ENCODE results near the gene RASL12.

The RASL12 gene

DNA sequence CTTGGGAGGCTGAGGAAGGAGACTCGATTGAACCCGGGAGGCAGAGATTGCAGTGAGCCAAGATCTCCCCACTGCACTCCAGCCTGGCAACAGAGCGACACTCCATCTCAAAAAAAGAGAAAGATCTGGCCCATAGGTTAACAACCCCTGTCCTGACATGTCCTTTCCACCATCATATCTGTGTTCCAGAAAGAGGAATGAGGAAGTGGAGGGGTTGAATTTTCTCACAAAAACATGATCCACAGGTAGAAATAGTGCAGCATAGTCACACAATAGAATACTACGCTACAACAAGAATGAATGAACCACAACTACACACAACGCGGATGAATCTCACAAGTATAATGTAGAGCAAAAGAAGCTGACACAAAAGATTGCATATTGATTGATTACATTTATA lies 27.3 kb downstream of the RASL12 start:
- no peak for TF ChIP-seq GATA2 (IDR thresholded peaks at IDR 0.05; ENCODE audit: low read depth, low read length)

DNA sequence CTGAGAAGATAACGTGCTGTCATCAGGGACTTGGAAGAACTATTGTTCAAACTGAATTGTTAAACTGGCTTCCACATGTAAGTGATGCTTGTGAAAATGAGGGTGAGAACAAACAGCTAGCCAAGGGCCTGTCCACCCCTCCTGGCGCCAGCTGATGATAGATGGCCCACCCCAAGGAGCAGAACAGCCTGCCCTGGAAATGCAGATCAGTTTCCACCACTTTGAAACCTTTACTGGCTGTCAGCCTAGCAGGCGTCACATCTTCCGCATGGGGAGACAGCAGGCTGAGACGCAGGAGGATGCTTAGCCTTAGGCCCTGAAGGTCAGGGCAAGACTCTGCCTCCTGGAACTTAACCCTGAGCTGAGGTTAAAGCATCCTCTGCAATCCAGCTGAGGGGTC lies 29.0 kb downstream of the RASL12 start:
- no peak for TF ChIP-seq GATA3 (IDR thresholded peaks at IDR 0.05; ENCODE audit: low read depth, low read length)
- no peak for TF ChIP-seq GATA2 (IDR thresholded peaks at IDR 0.05; ENCODE audit: low read depth, low read length)

DNA sequence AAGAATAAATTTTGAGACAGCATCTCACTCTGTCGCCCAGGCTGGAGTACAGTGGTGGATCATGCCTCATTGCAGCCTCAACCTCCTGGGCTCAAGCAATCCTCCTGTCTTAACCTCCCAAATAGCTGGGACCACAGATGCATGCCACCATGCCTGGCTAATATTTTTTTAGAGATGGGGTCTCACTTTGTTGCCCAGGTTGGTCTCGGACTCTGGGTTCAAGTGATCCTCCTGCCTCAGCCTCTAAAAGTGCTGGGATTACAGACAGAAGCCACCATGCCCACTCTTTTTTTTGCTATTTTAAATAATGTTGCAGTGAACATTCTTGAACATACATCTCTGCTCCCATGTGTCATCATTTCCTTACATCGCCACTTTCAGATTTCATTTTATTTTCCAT lies 29.4 kb downstream of the RASL12 start:
- TF ChIP-seq GATA2 (IDR thresholded peaks at IDR 0.05; ENCODE audit: low read depth, low read length), result no peak
- TF ChIP-seq GATA3 (IDR thresholded peaks at IDR 0.05; ENCODE audit: low read depth, low read length), result no peak

DNA sequence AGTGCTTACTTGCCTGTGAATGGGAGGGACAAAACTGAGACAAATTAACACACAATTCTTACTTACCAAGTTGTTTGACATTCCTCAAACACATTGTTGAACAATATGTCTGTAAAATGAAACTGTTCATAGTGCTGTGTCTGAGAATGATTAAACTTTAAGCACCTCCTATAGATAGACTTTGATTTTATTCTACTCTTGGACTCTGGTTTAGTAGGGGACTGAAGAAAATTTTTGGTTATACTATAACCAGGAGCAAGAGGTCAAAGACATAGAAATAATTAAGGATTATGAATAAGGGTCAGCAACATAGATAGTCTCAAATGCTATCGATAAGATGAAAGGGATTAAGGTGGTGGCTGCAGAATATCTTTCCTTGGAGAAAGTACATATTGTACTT lies 30.5 kb downstream of the RASL12 start:
- no peak for TF ChIP-seq GATA2 (IDR thresholded peaks at IDR 0.05; ENCODE audit: low read depth, low read length)
- TF ChIP-seq GATA3 (IDR thresholded peaks at IDR 0.05; ENCODE audit: low read depth, low read length), result no peak

DNA sequence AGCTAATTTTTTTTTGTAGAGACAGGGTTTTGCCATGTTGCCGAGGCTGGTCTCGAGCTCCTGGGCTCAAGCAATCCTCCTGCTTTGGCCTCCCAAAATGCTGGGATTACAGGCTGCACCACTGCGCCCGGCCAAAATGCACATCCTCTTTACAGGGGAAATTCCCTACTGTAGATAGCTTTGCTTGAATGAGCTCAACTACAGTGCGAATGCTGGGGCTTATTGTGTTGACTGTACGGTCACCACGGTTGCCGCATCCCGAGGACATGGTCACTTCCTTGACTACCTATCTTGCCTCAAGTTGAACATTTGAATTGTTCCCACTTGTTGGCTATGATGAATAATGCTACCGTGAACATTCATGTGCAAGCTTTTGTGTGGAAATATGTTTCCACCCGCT lies 33.1 kb downstream of the RASL12 start:
- TF ChIP-seq GATA2 (IDR thresholded peaks at IDR 0.05; ENCODE audit: low read depth, low read length) (no peak), GATA3 (IDR thresholded peaks at IDR 0.05; ENCODE audit: low read depth, low read length) (no peak)

DNA sequence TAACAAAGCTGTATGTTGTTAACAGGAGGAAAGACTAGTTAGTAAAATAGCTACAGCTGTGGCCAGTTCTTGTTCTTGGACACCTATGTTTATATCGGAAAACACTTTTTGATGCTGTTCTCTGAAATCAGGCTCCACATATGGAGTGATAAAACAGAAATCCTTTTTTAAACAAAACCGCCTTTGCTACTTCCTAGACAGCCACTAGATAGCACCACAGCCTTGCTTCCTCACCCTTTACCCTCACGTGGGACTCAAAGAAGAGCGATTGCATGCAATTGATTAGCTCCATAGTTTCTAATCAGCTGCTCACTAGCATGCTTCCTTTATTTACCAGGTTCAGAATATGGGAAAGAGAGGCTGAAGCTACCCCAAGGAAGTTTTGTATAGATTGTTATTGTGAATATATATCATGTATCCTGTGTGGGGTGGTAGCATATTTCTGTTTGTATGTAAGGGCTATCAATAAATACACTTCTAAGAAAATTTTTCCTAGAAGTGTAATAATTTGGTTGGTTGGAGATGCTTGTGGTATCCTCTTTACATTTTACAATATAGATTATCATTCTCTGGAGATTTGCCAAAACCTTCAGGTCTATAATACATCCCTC lies 34.0 kb downstream of the RASL12 start:
- no peak for TF ChIP-seq GATA2 (IDR thresholded peaks at IDR 0.05; ENCODE audit: low read depth, low read length)
- TF ChIP-seq GATA3 (IDR thresholded peaks at IDR 0.05; ENCODE audit: low read depth, low read length), result no peak

DNA sequence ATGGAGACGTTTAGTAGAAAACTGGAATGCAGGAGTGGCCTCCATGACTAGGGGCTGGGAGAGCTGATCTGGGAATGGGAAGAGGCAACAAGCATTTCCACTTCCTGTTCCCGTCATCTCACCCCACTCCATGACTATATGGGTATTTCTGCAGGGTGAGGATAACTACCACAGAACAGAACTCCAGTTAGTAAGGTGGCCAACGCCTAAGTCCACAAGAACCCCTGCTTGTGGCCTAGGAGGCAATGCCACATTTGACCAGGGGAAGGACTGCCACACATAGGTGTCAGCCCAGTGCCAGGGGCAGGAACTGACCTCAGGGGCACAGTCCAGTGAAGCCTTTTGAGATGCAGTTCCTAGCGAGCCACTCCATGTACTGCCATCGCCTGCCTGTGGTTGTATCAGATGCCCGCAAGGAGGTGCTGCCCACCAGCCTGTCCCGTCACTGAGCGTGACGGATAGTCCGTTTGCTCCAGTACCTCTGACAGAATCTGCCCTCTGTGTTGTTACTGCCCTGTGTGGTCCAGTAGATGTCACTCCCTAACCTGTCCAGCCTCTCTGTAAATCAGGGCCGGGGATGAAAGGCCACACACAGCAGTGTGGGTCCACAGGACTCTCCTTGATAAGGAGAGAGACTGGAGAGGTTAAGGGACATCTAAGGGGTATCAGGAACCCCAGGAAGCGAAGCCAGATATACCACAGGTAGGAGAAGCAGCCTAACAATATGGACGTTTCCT lies 34.8 kb downstream of the RASL12 start:
- TF ChIP-seq GATA2 (IDR thresholded peaks at IDR 0.05; ENCODE audit: low read depth, low read length) (no peak), GATA3 (IDR thresholded peaks at IDR 0.05; ENCODE audit: low read depth, low read length) (no peak)

DNA sequence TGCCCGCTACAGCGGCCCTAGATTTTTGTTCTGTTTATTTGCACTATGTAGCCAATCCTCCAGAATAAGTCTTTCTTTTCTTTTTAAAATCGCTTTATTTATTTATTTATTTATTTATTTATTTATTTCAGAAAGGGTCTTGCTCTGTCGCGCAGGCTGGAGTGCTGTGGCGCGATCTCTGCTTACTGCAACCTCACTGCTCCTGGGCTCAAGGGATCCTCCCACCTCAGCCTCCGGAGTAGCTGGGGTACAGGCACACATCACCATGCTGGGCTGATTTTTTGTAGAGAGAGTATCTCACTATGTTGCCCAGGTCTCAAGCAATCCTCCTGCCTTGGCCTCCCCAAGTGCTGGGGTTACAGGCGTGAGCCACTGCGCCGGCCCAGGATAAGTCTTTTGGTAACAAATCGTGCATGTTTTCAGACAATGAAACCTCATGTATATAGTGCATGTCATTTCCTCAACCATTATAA lies 38.0 kb downstream of the RASL12 start:
- TF ChIP-seq GATA3 (IDR thresholded peaks at IDR 0.05; ENCODE audit: low read depth, low read length), result no peak
- no peak for TF ChIP-seq GATA2 (IDR thresholded peaks at IDR 0.05; ENCODE audit: low read depth, low read length)

DNA sequence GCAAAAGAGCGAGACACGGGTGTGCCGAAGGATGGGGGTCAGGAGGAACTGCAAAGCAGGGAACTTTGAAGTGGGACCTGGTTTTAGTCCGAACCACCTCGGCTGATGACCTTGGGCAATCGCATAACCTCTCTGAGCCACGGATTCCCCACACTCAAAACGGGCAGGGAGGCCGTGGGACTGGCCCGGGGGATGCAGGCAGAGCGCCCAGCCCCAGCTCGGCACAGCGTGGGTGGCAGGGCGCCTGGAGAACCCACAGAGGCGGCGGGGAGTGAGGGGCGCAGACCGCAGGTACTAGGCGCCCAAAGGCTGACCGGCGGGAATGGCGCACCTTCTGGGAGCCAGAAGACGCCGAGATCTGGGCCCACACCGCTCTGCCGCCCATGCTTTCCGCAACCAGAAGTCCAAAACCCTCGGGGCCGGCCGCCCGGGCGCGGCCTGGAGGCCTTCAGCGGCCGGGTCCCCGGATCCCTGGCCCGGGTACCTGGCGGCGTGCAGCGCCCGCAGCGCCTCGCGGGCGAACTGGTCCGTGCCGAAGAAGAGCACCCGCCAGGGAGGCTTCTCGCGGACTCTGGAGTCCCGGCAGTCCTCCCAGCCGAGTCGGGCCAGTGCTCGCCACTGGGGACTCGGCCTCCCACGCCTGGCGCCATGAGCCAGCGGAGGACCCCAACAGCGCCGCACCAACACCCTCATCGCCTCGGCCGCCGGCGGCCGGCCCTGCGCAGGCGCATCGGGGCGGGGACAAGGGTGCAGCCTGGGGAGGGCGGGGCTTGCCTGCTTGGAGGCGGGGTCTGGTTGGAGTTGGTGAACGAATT lies 38.7 kb downstream of the RASL12 start, which contains the start of gene MTFMT:
Gene MTFMT, minus strand, starts transcription at position 719 of the 815 bp plus-strand sequence. Its CDS starts 26 bp downstream, at position 693.
- no peak for TF ChIP-seq GATA3 (IDR thresholded peaks at IDR 0.05; ENCODE audit: low read depth, low read length)

DNA sequence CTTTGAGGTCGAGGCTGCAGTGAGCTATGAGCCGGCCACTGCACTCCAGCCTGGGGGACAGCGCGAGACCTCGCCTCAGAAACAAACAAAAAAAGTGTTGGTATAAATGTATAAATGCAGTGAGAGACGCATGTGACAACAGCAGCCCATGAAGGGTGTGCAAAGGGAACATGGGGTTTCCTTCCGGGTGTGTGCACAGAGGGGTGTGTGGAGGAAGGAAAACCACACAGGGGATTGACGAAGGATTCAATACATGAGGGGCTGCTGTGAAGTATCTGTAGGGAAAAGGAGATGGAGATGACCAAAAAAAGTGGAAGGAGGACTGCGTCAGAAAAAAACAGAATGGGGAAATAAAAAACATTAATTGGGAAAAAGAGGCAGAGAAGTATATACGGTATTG lies 39.5 kb downstream of the RASL12 start:
- TF ChIP-seq GATA3 (IDR thresholded peaks at IDR 0.05; ENCODE audit: low read depth, low read length) (no peak), GATA2 (IDR thresholded peaks at IDR 0.05; ENCODE audit: low read depth, low read length) (no peak)

DNA sequence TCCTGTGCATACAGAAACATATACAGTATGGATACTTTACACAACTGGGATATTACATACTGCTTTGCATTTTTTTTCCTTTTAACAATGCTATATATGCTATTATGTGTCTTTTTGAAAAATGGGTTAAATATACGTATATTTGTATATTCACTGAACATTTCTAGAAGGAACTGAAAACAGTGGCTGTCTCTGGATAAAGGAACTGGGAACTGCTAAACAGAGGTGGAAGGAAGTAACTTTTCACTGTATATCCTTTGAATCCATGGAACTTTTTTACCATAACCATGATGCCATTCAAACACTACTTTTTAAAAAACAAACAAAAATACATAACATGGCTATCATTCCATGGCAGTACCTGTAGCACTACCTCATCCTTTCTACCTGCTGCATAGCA lies 40.2 kb downstream of the RASL12 start:
- no peak for TF ChIP-seq GATA3 (IDR thresholded peaks at IDR 0.05; ENCODE audit: low read depth, low read length)

DNA sequence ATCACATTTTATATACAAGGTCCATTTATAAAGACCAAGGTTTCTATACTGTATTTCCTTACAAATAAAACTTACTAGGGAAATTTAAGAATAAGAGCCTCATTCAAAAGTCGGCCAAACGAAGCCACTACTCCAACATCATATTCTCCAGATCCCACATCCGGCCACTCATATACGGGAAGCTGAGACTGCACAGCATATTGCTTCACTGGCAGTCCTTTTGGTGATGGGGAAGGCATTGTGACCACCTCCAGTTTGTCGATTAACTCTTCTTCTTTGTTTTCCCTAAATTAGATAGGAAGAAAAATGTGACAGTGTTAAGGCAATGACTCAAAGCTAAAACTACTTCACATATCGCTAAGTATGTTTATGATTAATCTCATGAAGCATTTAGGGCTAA lies 41.0 kb downstream of the RASL12 start:
- TF ChIP-seq GATA3 (IDR thresholded peaks at IDR 0.05; ENCODE audit: low read depth, low read length) (no peak), GATA2 (IDR thresholded peaks at IDR 0.05; ENCODE audit: low read depth, low read length) (no peak)

DNA sequence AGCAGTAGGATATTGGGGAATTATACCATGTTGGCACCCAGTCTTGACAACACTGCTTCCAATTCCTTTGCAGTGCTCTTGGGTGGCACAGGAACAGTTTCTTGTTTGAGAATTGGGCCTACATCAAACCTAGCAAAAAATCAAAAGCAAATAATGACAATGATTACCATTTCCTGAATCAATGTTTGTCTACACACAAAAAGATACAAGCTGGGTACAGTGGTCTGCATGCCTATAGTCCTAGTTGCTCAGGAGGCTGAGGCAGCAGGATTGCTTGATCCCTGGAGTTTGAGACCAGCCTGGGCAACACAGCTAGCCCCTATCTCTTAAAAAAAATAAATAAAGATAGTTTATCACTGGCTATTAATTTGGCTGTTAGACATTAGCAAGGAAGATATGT lies 46.3 kb downstream of the RASL12 start:
- no peak for TF ChIP-seq GATA2 (IDR thresholded peaks at IDR 0.05; ENCODE audit: low read depth, low read length)
- TF ChIP-seq GATA3 (IDR thresholded peaks at IDR 0.05; ENCODE audit: low read depth, low read length), result no peak

DNA sequence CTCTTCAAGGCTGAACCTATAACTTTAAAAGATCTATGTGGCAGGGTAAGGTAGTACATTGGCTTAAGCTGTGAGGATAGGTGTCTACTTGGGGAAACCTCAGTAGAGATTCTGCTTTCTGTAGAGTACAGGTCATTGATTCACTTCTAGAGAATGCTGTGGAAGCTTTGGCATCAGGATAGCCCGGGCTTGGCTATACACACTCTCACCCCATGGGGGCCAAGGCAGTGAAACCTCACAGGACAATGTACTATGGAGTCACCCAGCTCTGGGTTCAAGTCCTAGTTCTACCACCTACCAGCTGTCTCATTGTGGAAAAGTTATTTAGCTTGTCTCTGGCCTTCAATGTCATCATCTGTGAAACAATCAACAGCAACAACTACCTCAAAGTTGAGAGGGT lies 47.4 kb downstream of the RASL12 start:
- TF ChIP-seq GATA3 (IDR thresholded peaks at IDR 0.05; ENCODE audit: low read depth, low read length), result no peak
- TF ChIP-seq GATA2 (IDR thresholded peaks at IDR 0.05; ENCODE audit: low read depth, low read length), result no peak

DNA sequence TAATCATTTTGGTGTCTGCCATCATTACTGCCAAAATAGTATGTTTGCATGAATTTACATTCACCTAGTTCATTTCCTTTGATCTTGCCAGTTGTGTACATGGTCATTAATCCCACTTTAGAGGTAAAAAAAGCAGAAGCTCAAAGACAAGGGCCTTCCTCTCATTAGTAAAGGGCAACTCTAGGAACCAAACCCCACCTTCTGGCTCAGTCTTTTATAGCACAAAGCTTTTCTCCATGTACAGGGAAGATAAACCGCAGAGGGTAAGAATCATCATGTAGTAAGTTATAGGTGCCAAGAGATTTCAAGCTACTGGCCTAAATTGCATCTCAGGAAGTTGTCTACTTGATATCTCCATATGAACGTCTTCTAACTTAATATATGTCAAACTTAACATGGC lies 58.8 kb downstream of the RASL12 start:
- TF ChIP-seq GATA2 (IDR thresholded peaks at IDR 0.05; ENCODE audit: low read depth, low read length) (no peak), GATA3 (IDR thresholded peaks at IDR 0.05; ENCODE audit: low read depth, low read length) (no peak)
